Measurements from ENCODE around the gene KCNG2. TPM values are rescaled to one million over a fixed set of nuclear protein-coding genes. Genes with fewer than 3 reads are reported as not detected.

KCNG2 gene
- total and polyA plus RNA-seq, 4 experiments from 2014 or later = not detected

GRCh38 chr18:79770501-79770815 lies 27.3 kb upstream of the KCNG2 start:
- H3K4me3 Mint-ChIP-seq = no peak overlapping the region
- no peaks in the 10 kb centered on the region for H3K36me3 ChIP-seq (ENCODE audit: insufficient read depth, low read length)
- POLR2A ChIA-PET (ENCODE audit: partially characterized antibody) = no interaction called here
- no peaks in the 10 kb centered on the region for H3K4me1 ChIP-seq (ENCODE audit: insufficient read depth, low read length)
- H3K27me3 Mint-ChIP-seq = peaks cover 11 to 12% of the 10 kb centered on the region in 2 donors
- no peak overlapping the region for H3K27ac ChIP-seq (ENCODE audit: low read depth, low read length)
- H3K4me1 Mint-ChIP-seq = no peaks in the 10 kb centered on the region
- CTCF ChIA-PET (ENCODE audit: partially characterized antibody) = no interaction called here
- intact Hi-C loops (cut with micrococcal nuclease) = no loop called here
- H3K27me3 ChIP-seq (ENCODE audit: insufficient read depth, low read length) = no peaks in the 10 kb centered on the region
- no peak overlapping the region for H3K4me3 ChIP-seq (ENCODE audit: low read length in 2 of 2)
- H3K27ac Mint-ChIP-seq = no peak overlapping the region
- no peak for DNase-seq
- H3K9me3 Mint-ChIP-seq = peaks cover 0 to 30% (median 21%) of the 10 kb centered on the region in 8 donors
- H3K9me3 ChIP-seq (ENCODE audit: control insufficient read depth in 1 of 2, low read length in 2 of 2) = no peaks in the 10 kb centered on the region
- H3K36me3 Mint-ChIP-seq = no peaks in the 10 kb centered on the region

GRCh38 chr18:79770826-79771225 lies 26.9 kb upstream of the KCNG2 start:
- H3K36me3 ChIP-seq (ENCODE audit: insufficient read depth, low read length) = no peaks in the 10 kb centered on the region

GRCh38 chr18:79771446-79772107 lies 26.2 kb upstream of the KCNG2 start:
- no peaks in the 10 kb centered on the region for H3K4me1 ChIP-seq (ENCODE audit: insufficient read depth, low read length)
- H3K27ac ChIP-seq (ENCODE audit: low read depth, low read length) = no peak overlapping the region
- intact Hi-C loops (cut with micrococcal nuclease) = no loop called here
- Mint-ChIP-seq H3K4me3 (no peak overlapping the region), H3K27me3 (peaks cover 12 to 13% of the 10 kb centered on the region in 2 donors), H3K27ac (no peak overlapping the region), H3K9me3 (peaks cover 0 to 26% (median 16%) of the 10 kb centered on the region in 8 donors), H3K4me1 (no peaks in the 10 kb centered on the region), H3K36me3 (no peaks in the 10 kb centered on the region)
- H3K36me3 ChIP-seq (ENCODE audit: insufficient read depth, low read length) = no peaks in the 10 kb centered on the region
- CTCF ChIA-PET (ENCODE audit: partially characterized antibody) = no interaction called here
- no peaks in the 10 kb centered on the region for H3K9me3 ChIP-seq (ENCODE audit: control insufficient read depth in 1 of 2, low read length in 2 of 2)
- DNase-seq = no peak
- POLR2A ChIA-PET (ENCODE audit: partially characterized antibody) = no interaction called here
- H3K4me3 ChIP-seq (ENCODE audit: low read length in 2 of 2) = no peak overlapping the region
- no peaks in the 10 kb centered on the region for H3K27me3 ChIP-seq (ENCODE audit: insufficient read depth, low read length)

More at GRCh38 chr18:79770826-79771225, 26.9 kb upstream of the KCNG2 start:
- Histone ChIP-seq H3K27ac (ENCODE audit: low read depth, low read length) (no peak overlapping the region), H3K4me3 (ENCODE audit: low read length in 2 of 2) (no peak overlapping the region), H3K27me3 (ENCODE audit: insufficient read depth, low read length) (no peaks in the 10 kb centered on the region), H3K9me3 (ENCODE audit: control insufficient read depth in 1 of 2, low read length in 2 of 2) (no peaks in the 10 kb centered on the region), H3K4me1 (ENCODE audit: insufficient read depth, low read length) (no peaks in the 10 kb centered on the region)
- Mint-ChIP-seq H3K36me3 (no peaks in the 10 kb centered on the region), H3K27me3 (peaks cover 11 to 12% of the 10 kb centered on the region in 2 donors), H3K4me3 (no peak overlapping the region), H3K9me3 (peaks cover 0 to 28% (median 17%) of the 10 kb centered on the region in 8 donors), H3K4me1 (no peaks in the 10 kb centered on the region), H3K27ac (no peak overlapping the region)
- intact Hi-C loops (cut with micrococcal nuclease) = no loop called here
- no peak for DNase-seq
- ChIA-PET CTCF (ENCODE audit: partially characterized antibody) (no interaction called here), POLR2A (ENCODE audit: partially characterized antibody) (no interaction called here)

DNA sequence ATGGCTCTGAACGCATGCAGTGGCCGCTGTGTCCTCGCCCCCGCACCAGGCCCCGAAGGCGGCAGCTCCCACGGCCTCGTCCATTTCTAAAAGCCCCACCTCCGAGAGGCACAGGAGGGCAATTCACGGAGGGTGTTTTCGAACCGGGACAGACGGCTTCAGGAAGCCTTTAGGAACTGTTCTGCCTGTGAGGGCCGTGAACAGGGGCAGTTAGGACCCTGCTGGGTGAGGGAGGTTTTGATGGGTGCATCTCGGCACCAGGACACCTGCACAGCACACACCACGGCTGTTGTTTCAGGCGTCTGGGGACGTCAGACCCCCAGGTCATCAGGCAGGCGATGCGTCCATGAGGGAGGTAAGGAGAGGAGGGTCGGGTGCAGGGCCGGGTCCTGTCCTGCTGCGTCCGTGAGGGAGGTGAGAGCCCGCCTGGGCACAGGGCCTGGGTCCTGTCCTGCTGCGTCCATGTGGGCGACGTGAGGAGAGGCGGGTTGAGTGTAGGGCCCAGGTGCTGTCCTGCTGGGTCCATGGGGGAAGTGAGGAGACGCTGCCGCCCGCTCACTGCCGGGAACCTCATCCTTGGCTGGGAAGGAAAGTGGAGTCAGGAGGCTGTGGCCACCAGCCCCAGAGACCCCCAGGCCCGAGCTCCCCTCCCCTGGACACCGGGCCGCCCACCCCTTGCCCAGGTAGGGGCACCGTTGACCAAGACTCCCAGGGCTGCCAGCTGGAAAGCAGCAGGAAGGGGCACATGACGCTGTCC lies 25.5 kb upstream of the KCNG2 start:
- Histone ChIP-seq H3K4me1 (ENCODE audit: insufficient read depth, low read length) (no peaks in the 10 kb centered on the region), H3K4me3 (ENCODE audit: low read length in 2 of 2) (no peak overlapping the region), H3K36me3 (ENCODE audit: insufficient read depth, low read length) (no peaks in the 10 kb centered on the region), H3K27ac (ENCODE audit: low read depth, low read length) (no peak overlapping the region), H3K9me3 (ENCODE audit: control insufficient read depth in 1 of 2, low read length in 2 of 2) (no peaks in the 10 kb centered on the region), H3K27me3 (ENCODE audit: insufficient read depth, low read length) (no peaks in the 10 kb centered on the region)
- Mint-ChIP-seq H3K4me1 (no peaks in the 10 kb centered on the region), H3K9me3 (peaks cover 0 to 25% (median 15%) of the 10 kb centered on the region in 8 donors), H3K36me3 (no peaks in the 10 kb centered on the region), H3K4me3 (no peak overlapping the region), H3K27ac (no peak overlapping the region), H3K27me3 (peaks cover 10 to 19% of the 10 kb centered on the region in 2 donors)
- intact Hi-C loops (cut with micrococcal nuclease) = no loop called here
- ChIA-PET CTCF (ENCODE audit: partially characterized antibody) (no interaction called here), POLR2A (ENCODE audit: partially characterized antibody) (no interaction called here)
- no peak for DNase-seq

DNA sequence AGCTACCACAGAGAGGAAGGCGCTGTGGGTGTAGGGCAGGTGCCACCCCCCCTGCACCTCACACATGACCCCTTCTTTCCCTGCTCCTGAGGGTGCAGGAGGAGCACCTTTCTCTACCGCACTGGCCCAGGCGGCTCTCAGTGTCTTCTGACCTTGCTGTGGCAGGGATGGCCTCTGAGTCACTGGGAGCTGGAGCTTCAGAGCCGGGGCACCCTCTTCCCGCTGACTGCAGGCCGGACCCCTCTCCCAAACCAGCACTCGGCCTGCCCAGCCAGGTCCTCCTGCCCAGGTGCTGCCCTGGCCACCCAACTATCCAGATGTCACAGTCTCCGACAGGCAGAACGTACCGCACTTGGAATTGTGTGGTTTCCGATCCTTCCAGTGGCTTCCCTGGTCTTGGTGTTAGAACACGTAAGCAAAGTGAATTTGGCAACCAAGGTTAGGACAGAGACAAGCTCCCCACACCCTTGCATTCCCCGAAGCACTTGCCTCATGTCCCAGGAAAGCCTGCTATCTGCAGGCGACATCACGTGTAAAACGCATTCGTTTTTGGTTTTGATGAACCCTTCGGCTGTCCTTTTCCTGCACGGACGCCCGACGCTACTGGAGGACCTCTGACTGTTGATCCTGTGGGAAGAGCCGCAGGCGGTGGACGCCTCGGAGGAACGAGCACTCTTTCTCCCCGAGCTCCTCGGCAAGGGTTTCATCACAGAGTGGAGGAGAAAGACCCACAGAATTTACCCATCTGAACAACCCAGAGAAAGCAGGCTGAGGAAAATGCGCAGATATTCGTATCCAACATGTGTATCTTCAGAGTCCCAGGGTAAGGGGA lies 24.7 kb upstream of the KCNG2 start:
- Mint-ChIP-seq H3K27me3 (peaks cover 8 to 21% of the 10 kb centered on the region in 2 donors), H3K36me3 (no peaks in the 10 kb centered on the region), H3K4me1 (no peaks in the 10 kb centered on the region), H3K4me3 (no peak overlapping the region), H3K9me3 (peaks cover 0 to 18% (median 8%) of the 10 kb centered on the region in 8 donors), H3K27ac (no peak overlapping the region)
- no peak for DNase-seq
- ChIA-PET POLR2A (ENCODE audit: partially characterized antibody) (no interaction called here), CTCF (ENCODE audit: partially characterized antibody) (no interaction called here)
- intact Hi-C loops (cut with micrococcal nuclease) = no loop called here
- Histone ChIP-seq H3K36me3 (ENCODE audit: insufficient read depth, low read length) (no peaks in the 10 kb centered on the region), H3K4me3 (ENCODE audit: low read length in 2 of 2) (no peak overlapping the region), H3K27me3 (ENCODE audit: insufficient read depth, low read length) (no peaks in the 10 kb centered on the region), H3K4me1 (ENCODE audit: insufficient read depth, low read length) (no peaks in the 10 kb centered on the region), H3K9me3 (ENCODE audit: control insufficient read depth in 1 of 2, low read length in 2 of 2) (no peaks in the 10 kb centered on the region), H3K27ac (ENCODE audit: low read depth, low read length) (no peak overlapping the region)

DNA sequence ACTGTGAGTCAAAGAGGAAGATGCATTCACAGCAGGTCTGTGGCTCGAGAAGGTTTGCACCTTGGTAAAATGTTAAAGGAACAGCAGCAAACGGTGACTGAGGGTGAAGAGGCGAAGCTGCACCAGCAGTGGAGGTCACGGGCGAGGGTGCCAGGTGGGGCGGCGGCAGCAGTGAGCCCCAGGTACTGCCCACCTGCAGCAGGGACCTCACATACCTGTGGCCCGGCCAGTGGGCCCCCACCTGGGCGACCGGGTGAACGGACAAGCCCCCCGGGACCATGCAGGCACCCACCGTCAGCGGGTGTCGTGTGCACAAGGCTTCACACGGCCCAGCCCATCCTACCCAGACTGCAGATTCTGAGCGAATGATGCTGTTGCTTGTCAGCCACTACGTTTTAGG lies 23.6 kb upstream of the KCNG2 start:
- Histone ChIP-seq H3K4me1 (ENCODE audit: insufficient read depth, low read length) (no peaks in the 10 kb centered on the region), H3K4me3 (ENCODE audit: low read length in 2 of 2) (no peak overlapping the region), H3K27me3 (ENCODE audit: insufficient read depth, low read length) (no peaks in the 10 kb centered on the region), H3K9me3 (ENCODE audit: control insufficient read depth in 1 of 2, low read length in 2 of 2) (no peaks in the 10 kb centered on the region), H3K27ac (ENCODE audit: low read depth, low read length) (no peak overlapping the region), H3K36me3 (ENCODE audit: insufficient read depth, low read length) (no peaks in the 10 kb centered on the region)
- Mint-ChIP-seq H3K9me3 (peaks cover 0 to 11% (median 2%) of the 10 kb centered on the region in 8 donors), H3K4me1 (no peaks in the 10 kb centered on the region), H3K36me3 (no peaks in the 10 kb centered on the region), H3K27ac (no peak overlapping the region), H3K4me3 (no peak overlapping the region), H3K27me3 (peaks cover 8 to 17% of the 10 kb centered on the region in 2 donors)
- no peak for DNase-seq
- ChIA-PET CTCF (ENCODE audit: partially characterized antibody) (no interaction called here), POLR2A (ENCODE audit: partially characterized antibody) (no interaction called here)
- intact Hi-C loops (cut with micrococcal nuclease) = no loop called here

- no peak overlapping the region for H3K4me3 Mint-ChIP-seq
- Histone ChIP-seq H3K4me1 (ENCODE audit: insufficient read depth, low read length) (no peaks in the 10 kb centered on the region), H3K9me3 (ENCODE audit: control insufficient read depth in 1 of 2, low read length in 2 of 2) (no peaks in the 10 kb centered on the region), H3K36me3 (ENCODE audit: insufficient read depth, low read length) (no peaks in the 10 kb centered on the region), H3K27me3 (ENCODE audit: insufficient read depth, low read length) (no peaks in the 10 kb centered on the region), H3K4me3 (ENCODE audit: low read length in 2 of 2) (no peak overlapping the region), H3K27ac (ENCODE audit: low read depth, low read length) (no peak overlapping the region)
- H3K36me3 Mint-ChIP-seq = no peaks in the 10 kb centered on the region
- CTCF ChIA-PET (ENCODE audit: partially characterized antibody) = no interaction called here
- H3K4me1 Mint-ChIP-seq = no peaks in the 10 kb centered on the region
- peaks cover 8 to 15% of the 10 kb centered on the region in 2 donors for H3K27me3 Mint-ChIP-seq
- intact Hi-C loops (cut with micrococcal nuclease) = no loop called here
- no peak overlapping the region for H3K27ac Mint-ChIP-seq
- no peak for DNase-seq
- POLR2A ChIA-PET (ENCODE audit: partially characterized antibody) = no interaction called here
- H3K9me3 Mint-ChIP-seq = peaks cover 0 to 8% (median 2%) of the 10 kb centered on the region in 8 donors
Observed at GRCh38 chr18:79775441-79776221, 22.1 kb upstream of the KCNG2 start.
